GM23248 (cell line): Measurements from ENCODE around the gene DFFB.

Experiments
- EZH2 ChIP-seq: fragments of 200-600 bp; sonication (generic); IDR thresholded peaks from 2 replicates; pipeline ENCODE4 v1.6.1; 2018; ENCODE audit warnings: antibody characterized with exemption, mild to moderate bottlenecking; ENCODE audit not compliant: insufficient read depth, poor library complexity, severe bottlenecking
- EZH2phosphoT487 ChIP-seq: fragments of 200-600 bp; sonication (generic); IDR thresholded peaks from 2 replicates; pipeline ENCODE4 v1.6.1; 2018; ENCODE audit warnings: antibody characterized with exemption, moderate library complexity, mild to moderate bottlenecking, low read depth; ENCODE audit not compliant: insufficient read depth

DNA sequence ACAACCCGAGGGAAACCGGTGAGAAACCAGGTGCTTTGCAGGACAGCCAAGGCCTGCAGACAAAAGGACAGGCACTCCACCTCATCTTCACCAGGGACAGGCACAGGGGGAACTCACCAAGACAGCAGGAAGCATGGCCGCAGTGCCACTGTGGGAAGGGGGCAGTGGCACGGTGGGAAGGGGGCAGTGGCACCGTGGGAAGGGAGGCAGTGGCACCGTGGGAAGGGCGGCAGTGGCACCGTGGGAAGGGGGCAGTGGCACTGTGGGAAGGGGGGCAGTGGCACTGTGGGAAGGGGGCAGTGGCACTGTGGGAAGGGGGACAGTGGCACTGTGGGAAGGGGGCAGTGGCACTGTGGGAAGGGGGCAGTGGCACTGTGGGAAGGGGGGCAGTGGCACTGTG lies 32.6 kb upstream of the DFFB start:
- no peak for TF ChIP-seq EZH2
- no peak for TF ChIP-seq EZH2phosphoT487
